A673 (cell line): ENCODE measurements around the gene USP9X.

ENCODE experiments used
- CTCF ChIP-seq: fragments of 300-800, 200-600 bp; sonication (generic); conservative IDR thresholded peaks from 2 replicates; pipeline ENCODE4 v1.5.1; 2017; ENCODE audit warnings: low read depth, mild to moderate bottlenecking, antibody characterized with exemption, low read length, moderate library complexity, mixed read lengths
- EZH2 ChIP-seq: fragments of 200-600 bp; sonication (generic); IDR thresholded peaks from 2 replicates; pipeline ENCODE4 v1.6.1; 2017; ENCODE audit warnings: borderline replicate concordance, low read depth, mild to moderate bottlenecking, mixed read lengths, antibody characterized with exemption, low read length; ENCODE audit not compliant: poor library complexity, severe bottlenecking

- TF ChIP-seq EZH2 (no peak), CTCF (no peak)
Observed at GRCh38 chrX:41153957-41154356, 68.7 kb downstream of the USP9X start.
